ENCODE results near the gene ARHGAP22. TPM values are rescaled to one million over a fixed set of nuclear protein-coding genes. Genes with fewer than 3 reads are reported as not detected.

ARHGAP22 gene
- total and polyA plus RNA-seq, 2 experiments from 2014 or later, result 4.8 to 10.7 TPM

GRCh38 chr10:48498940-48499510, 105.8 kb downstream of the ARHGAP22 start (continued):
- TF ChIP-seq ZNF462 (CRISPR knock-in tag; IDR thresholded peaks at IDR 0.05), result no peak
- no peak for TF ChIP-seq NANOG (IDR thresholded peaks at IDR 0.05; ENCODE audit: borderline replicate concordance)
- no peak for TF ChIP-seq POLR2AphosphoS5 (IDR thresholded peaks at IDR 0.05; ENCODE audit: low read depth)
- no peak for TF ChIP-seq ZNF114 (CRISPR knock-in tag; IDR thresholded peaks at IDR 0.05)

DNA sequence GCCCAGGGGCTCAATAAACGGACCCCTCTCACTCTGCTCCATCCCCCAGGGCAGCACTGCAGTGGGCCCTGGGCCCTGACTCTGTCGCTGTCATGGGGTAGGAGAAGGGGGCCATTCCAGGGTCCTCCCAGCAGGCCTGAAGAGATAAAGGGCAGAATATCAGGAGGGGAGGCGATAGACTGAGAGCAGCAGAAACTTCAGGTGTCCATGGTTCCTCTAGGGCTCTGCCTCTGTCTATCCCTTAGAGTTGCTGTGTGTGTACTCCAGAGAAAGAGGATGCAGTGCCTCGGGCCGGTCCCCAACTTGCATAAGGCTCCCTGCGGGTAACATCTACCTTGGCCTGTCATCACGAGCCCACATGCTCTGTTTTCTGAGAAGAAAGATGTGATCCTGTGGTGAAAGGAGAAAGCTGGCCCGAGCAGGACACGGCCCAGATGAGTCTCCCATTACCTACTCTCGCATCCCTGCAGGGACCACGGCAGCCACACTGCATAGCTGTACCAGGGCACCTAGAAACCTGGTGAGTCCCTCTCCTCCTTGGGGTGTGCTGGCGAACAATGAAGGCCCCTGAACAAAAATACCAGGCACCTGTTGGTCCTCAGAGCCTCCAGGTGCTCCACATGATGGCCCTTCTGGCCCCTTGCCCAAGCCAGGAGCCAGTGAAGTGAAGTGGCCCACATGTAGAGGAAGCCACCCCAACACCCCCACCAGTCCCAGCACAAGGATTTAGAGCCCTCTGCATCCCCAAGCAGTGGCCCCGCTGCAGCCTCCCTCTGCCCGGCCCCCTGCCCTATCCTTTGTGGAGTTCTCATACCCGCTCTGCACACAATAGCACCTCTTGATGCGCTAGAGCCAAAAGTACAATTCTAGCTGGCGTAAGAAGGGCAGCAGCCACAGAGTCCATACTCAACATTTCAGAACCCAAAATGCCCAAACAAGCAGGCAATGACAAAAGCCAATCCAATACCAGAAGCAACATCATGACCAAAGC, 106.8 kb downstream of the ARHGAP22 start:
- Histone ChIP-seq H4K20me1 (replicated peaks; ENCODE audit: insufficient read depth) (peaks cover 13% of the 10 kb centered on the region; the same call in 1 of the 2 replicates), H3K9me2 (ENCODE audit: insufficient read depth) (no peaks in the 10 kb centered on the region), H2AFZ (no peak overlapping the region), H3K4me1 (ENCODE audit: insufficient read depth) (no peaks in the 10 kb centered on the region), H3K79me2 (replicated peaks; ENCODE audit: insufficient read depth) (0 out of 2 replicates have a peak, but pooled peaks cover 7% of the 10 kb centered on the region), H3F3A (replicated peaks; ENCODE audit: low read depth) (no peaks in the 10 kb centered on the region), H3K4me2 (no peak overlapping the region), H3K27me3 (ENCODE audit: insufficient read depth) (no peaks in the 10 kb centered on the region), H3K4me3 (no peak overlapping the region), H3K36me3 (ENCODE audit: insufficient read depth) (no peaks in the 10 kb centered on the region), H3K27ac (ENCODE audit: low read depth) (no peak overlapping the region)
- no peaks in the 10 kb centered on the region for H3K9me3 Mint-ChIP-seq
- no peaks in the 10 kb centered on the region; the same call in 2 of the 3 replicates for H3K36me3 Mint-ChIP-seq (ENCODE audit: low read depth)
- ATAC-seq (no peak), DNase-seq (ENCODE audit: low spot score) (no peak)
- TF ChIP-seq EZH2phosphoT487 (IDR thresholded peaks at IDR 0.05; ENCODE audit: unreplicated experiment) (no peak), STAT1 (IDR thresholded peaks at IDR 0.05; ENCODE audit: unreplicated experiment) (no peak), CTCF (conservative IDR thresholded peaks at IDR 0.05; ENCODE audit: low read depth in 2 of 2) (no peak), ZNF331 (CRISPR knock-in tag; IDR thresholded peaks at IDR 0.05; ENCODE audit: low read depth) (no peak)
- TF ChIP-seq, protein P1, sequence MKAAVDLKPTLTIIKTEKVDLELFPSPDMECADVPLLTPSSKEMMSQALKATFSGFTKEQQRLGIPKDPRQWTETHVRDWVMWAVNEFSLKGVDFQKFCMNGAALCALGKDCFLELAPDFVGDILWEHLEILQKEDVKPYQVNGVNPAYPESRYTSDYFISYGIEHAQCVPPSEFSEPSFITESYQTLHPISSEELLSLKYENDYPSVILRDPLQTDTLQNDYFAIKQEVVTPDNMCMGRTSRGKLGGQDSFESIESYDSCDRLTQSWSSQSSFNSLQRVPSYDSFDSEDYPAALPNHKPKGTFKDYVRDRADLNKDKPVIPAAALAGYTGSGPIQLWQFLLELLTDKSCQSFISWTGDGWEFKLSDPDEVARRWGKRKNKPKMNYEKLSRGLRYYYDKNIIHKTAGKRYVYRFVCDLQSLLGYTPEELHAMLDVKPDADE (IDR thresholded peaks at IDR 0.05), result no peak
- peaks cover 11% of the 10 kb centered on the region for H3K4me1 Mint-ChIP-seq
- no peak overlapping the region for H3K4me3 Mint-ChIP-seq
- no peak overlapping the region for H3K27ac Mint-ChIP-seq
- peaks cover 6% of the 10 kb centered on the region for H3K27me3 Mint-ChIP-seq (ENCODE audit: insufficient read depth, low read depth, poor library complexity)

All from GM23338 (cell line).